IMR-90 (cell line): ENCODE data around the gene PLCB2. TPM values are rescaled to one million over a fixed set of nuclear protein-coding genes. Genes with fewer than 3 reads are reported as not detected.

Experiments used
- ATAC-seq: fragments of 200-7000 bp; cut with Tn5 transposase; 2 replicates; pipeline ENCODE4 v1.9.1; 2020; ENCODE audit warnings: low read depth, mild to moderate bottlenecking, moderate library complexity
- BruUV-seq: library from RNA; stranded (reverse); fragments of 400-500 nt; replicated peaks from 2 replicates; lab custom pipeline; 2021; lab: Mats Ljungman, UMichigan
- CTCF ChIA-PET: fragments of 300-600 bp; formaldehyde crosslinking; extraction: SDS; loops from one replicate; lab custom pipeline; 2021; ENCODE audit warnings: antibody characterized with exemption; lab: Yijun Ruan, JAX
- POLR2A ChIA-PET: fragments of 300-600 bp; sonication (Branson Sonifier 250); formaldehyde crosslinking; loops from one replicate; lab custom pipeline; 2022; ENCODE audit warnings: antibody characterized with exemption; ENCODE audit not compliant: unreplicated experiment; lab: Charles Lee
- DNase-seq: peaks from one replicate; pipeline ENCODE4 v3.0.0; 2013
- H2AFZ ChIP-seq: replicated peaks from 2 replicates; pipeline ENCODE3; 2013; ENCODE audit warnings: low read length, mild to moderate bottlenecking; ENCODE audit not compliant: poor library complexity
- H2AK5ac ChIP-seq: 2 replicates; pipeline ENCODE4 v1.6.1; 2013; ENCODE audit warnings: low read depth, low read length, inconsistent platforms
- H2AK9ac ChIP-seq: replicated peaks from 2 replicates; pipeline ENCODE3; 2013; ENCODE audit warnings: mild to moderate bottlenecking, low read depth, low read length, moderate library complexity; ENCODE audit not compliant: poor library complexity
- H2BK120ac ChIP-seq: 2 replicates; pipeline ENCODE4 v1.6.1; 2013; ENCODE audit warnings: low read depth, low read length, inconsistent platforms
- H2BK15ac ChIP-seq: 3 replicates; pipeline ENCODE4 v1.6.1; 2013; ENCODE audit warnings: low read depth, low read length, inconsistent platforms
- H2BK20ac ChIP-seq: 2 replicates; pipeline ENCODE4 v1.6.1; 2013; ENCODE audit warnings: low read depth, mild to moderate bottlenecking, inconsistent platforms, low read length, moderate library complexity
- H2BK5ac ChIP-seq: 2 replicates; pipeline ENCODE4 v1.6.1; 2013; ENCODE audit warnings: mild to moderate bottlenecking, low read depth, low read length, inconsistent platforms; ENCODE audit not compliant: poor library complexity, severe bottlenecking
- H3K14ac ChIP-seq: replicated peaks from 2 replicates; pipeline ENCODE4 v1.6.1; 2013; ENCODE audit warnings: low read depth, low read length, inconsistent platforms
- H3K18ac ChIP-seq: 2 replicates; pipeline ENCODE4 v1.6.1; 2013; ENCODE audit warnings: low read depth, low read length, control low read depth
- H3K23ac ChIP-seq: 2 replicates; pipeline ENCODE4 v1.6.1; 2013; ENCODE audit warnings: low read depth, low read length, inconsistent platforms
- H3K27ac ChIP-seq: 2 replicates; pipeline ENCODE4 v1.5.1; 2013; ENCODE audit warnings: mild to moderate bottlenecking, control low read depth, low read length; ENCODE audit not compliant: insufficient read depth
- H3K27me3 ChIP-seq: 2 replicates; pipeline ENCODE4 v1.6.1; 2013; ENCODE audit warnings: low read length; ENCODE audit not compliant: control insufficient read depth, insufficient read depth
- H3K36me3 ChIP-seq: 2 replicates; pipeline ENCODE4 v1.6.1; 2013; ENCODE audit warnings: low read length, mixed read lengths; ENCODE audit not compliant: control insufficient read depth, insufficient read depth
- H3K4ac ChIP-seq: 2 replicates; pipeline ENCODE4 v1.6.1; 2013; ENCODE audit warnings: low read depth, low read length, inconsistent platforms
- H3K4me1 ChIP-seq: 2 replicates; pipeline ENCODE4 v1.6.1; 2013; ENCODE audit warnings: low read length, mixed read lengths; ENCODE audit not compliant: control insufficient read depth, insufficient read depth
- H3K4me2 ChIP-seq: 2 replicates; pipeline ENCODE4 v1.6.1; 2013; ENCODE audit warnings: low read depth, mild to moderate bottlenecking, control low read depth, low read length, moderate library complexity
- H3K4me3 ChIP-seq: 2 replicates; pipeline ENCODE4 v1.5.1; 2013; ENCODE audit warnings: low read depth, mild to moderate bottlenecking, control low read depth, low read length, moderate library complexity; ENCODE audit not compliant: insufficient read depth
- H3K56ac ChIP-seq: 2 replicates; pipeline ENCODE4 v1.6.1; 2013; ENCODE audit warnings: low read length, inconsistent platforms; ENCODE audit not compliant: insufficient read depth; ENCODE audit errors: extremely low read depth
- H3K79me1 ChIP-seq, 2 experiments: 2 replicates each; pipeline ENCODE4 v1.6.1; 2013; ENCODE audit warnings: low read length in 2 of 2, inconsistent platforms in 1 of 2, low read depth in 1 of 2
- H3K9ac ChIP-seq: 2 replicates; pipeline ENCODE4 v1.6.1; 2013; ENCODE audit warnings: low read depth, low read length, control low read depth
- H3K9me1 ChIP-seq: 2 replicates; pipeline ENCODE4 v1.6.1; 2013; ENCODE audit warnings: low read length, inconsistent platforms; ENCODE audit not compliant: insufficient read depth
- H3K9me3 ChIP-seq: 2 replicates; pipeline ENCODE4 v1.6.1; 2013; ENCODE audit warnings: low read length; ENCODE audit not compliant: control insufficient read depth, insufficient read depth
- H4K20me1 ChIP-seq: 2 replicates; pipeline ENCODE4 v1.6.1; 2013; ENCODE audit warnings: low read length, inconsistent platforms; ENCODE audit not compliant: insufficient read depth
- H4K5ac ChIP-seq: 2 replicates; pipeline ENCODE4 v1.6.1; 2013; ENCODE audit warnings: mild to moderate bottlenecking, low read depth, low read length, control low read depth
- H4K8ac ChIP-seq, 2 experiments: 2 replicates each; pipeline ENCODE4 v1.6.1; 2013; ENCODE audit warnings: low read depth in 2 of 2, low read length in 2 of 2, control low read depth in 1 of 2, inconsistent platforms in 1 of 2
- H4K91ac ChIP-seq: 2 replicates; pipeline ENCODE4 v1.6.1; 2013; ENCODE audit warnings: low read depth, low read length, inconsistent platforms; ENCODE audit not compliant: insufficient read depth
- CEBPB ChIP-seq: IDR thresholded peaks from 2 replicates; pipeline ENCODE4 v1.6.1; 2012; ENCODE audit warnings: low read depth, low read length, improper control_type of control experiment
- CTCF ChIP-seq: conservative IDR thresholded peaks from 2 replicates; pipeline ENCODE4 v1.5.1; 2012; ENCODE audit warnings: mild to moderate bottlenecking, low read depth, low read length, improper control_type of control experiment
- ELK1 ChIP-seq: fragments of 150-350 bp; IDR thresholded peaks from 2 replicates; pipeline ENCODE4 v1.6.1; 2016; ENCODE audit warnings: low read depth, mild to moderate bottlenecking, low read length, moderate library complexity, borderline replicate concordance
- FOS ChIP-seq: fragments of 150-350 bp; IDR thresholded peaks from 2 replicates; pipeline ENCODE4 v1.6.1; 2016; ENCODE audit warnings: low read depth, low read length
- MAZ ChIP-seq: IDR thresholded peaks from 2 replicates; pipeline ENCODE4 v1.6.1; 2012; ENCODE audit warnings: low read depth, mild to moderate bottlenecking, low read length, improper control_type of control experiment, moderate library complexity, borderline replicate concordance
- RAD21 ChIP-seq: IDR thresholded peaks from 2 replicates; pipeline ENCODE4 v1.6.1; 2012; ENCODE audit warnings: low read length, improper control_type of control experiment
- RCOR1 ChIP-seq: IDR thresholded peaks from 2 replicates; pipeline ENCODE4 v1.6.1; 2012; ENCODE audit warnings: mild to moderate bottlenecking, low read length, improper control_type of control experiment; ENCODE audit not compliant: insufficient replicate concordance
- RFX5 ChIP-seq: IDR thresholded peaks from 2 replicates; pipeline ENCODE4 v1.8.0; 2012; ENCODE audit warnings: low read depth, mild to moderate bottlenecking, low read length, moderate library complexity
- WGBS, 2 experiments: methylation state at CpG; one replicate each; pipeline versions ENCODE4 v1.1.5 to v1.1.7; 2013; ENCODE audit warnings: missing lambda C conversion rate in 2 of 2; ENCODE audit not compliant: insufficient read length in 1 of 2; ENCODE audit errors: extremely low coverage in 2 of 2; 5-methylcytosine and 5-hydroxymethylcytosine counted together
- dilution Hi-C: fragments of 300-500 bp; cut with HindIII; formaldehyde crosslinking; loops from one replicate; pipeline ENCODE4 v1.14.3; 2018; ENCODE audit warnings: low sequenced_read_pairs; ENCODE audit not compliant: unreplicated experiment
- in situ Hi-C: fragments of 300-500 bp; cut with MboI; formaldehyde crosslinking; loops from 3 replicates; pipeline ENCODE4 v1.14.3; 2019; ENCODE audit warnings: low sequenced_read_pairs, inconsistent platforms, mixed read lengths
- intact Hi-C: fragments of 100-400 bp; cut with micrococcal nuclease; formaldehyde crosslinking; loops from 2 replicates; pipeline ENCODE4 v1.10.0; 2022
- polyA plus RNA-seq, 3 experiments: library from polyadenylated mRNA; depleted of rRNA; stranded (reverse); fragments of >200 nt; gene quantifications; 2 replicates each; pipeline ENCODE4 v1.2.3, GENCODE V29; 2012; ENCODE audit warnings: low replicate concordance in 1 of 3
- total RNA-seq: library from RNA; depleted of rRNA; stranded (reverse); fragments of >200 nt; gene quantifications from 2 replicates; pipeline ENCODE4 v1.2.3, GENCODE V29; 2012

PLCB2 gene
- total and polyA plus RNA-seq, 2 of the 4 experiments (the other 2 are of a cell fraction) = 0.18 to 1.4 TPM

- no peaks in the 10 kb centered on the region for H3K9me3 ChIP-seq
- ATAC-seq (no peak), DNase-seq (no peak)
- peaks cover 4% of the 10 kb centered on the region for H3K4me1 ChIP-seq
- H3K27me3 ChIP-seq = peaks cover 69% of the 10 kb centered on the region
- H3K4ac ChIP-seq = no peak overlapping the region
- no peaks in the 10 kb centered on the region for H4K20me1 ChIP-seq
- no peaks in the 10 kb centered on the region for H3K79me1 ChIP-seq
- H3K9me1 ChIP-seq = no peaks in the 10 kb centered on the region
- no peak overlapping the region for H2AFZ ChIP-seq
- no peak overlapping the region for H2AK5ac ChIP-seq
- H3K36me3 ChIP-seq = no peaks in the 10 kb centered on the region
- in situ Hi-C loops = no loop called here
- H3K23ac ChIP-seq = no peak overlapping the region
- H3K4me2 ChIP-seq = no peak overlapping the region
- no peak overlapping the region for H2BK20ac ChIP-seq
- H3K18ac ChIP-seq = no peak overlapping the region
- H2AK9ac ChIP-seq = no peak overlapping the region
- ChIA-PET POLR2A (no interaction called here), CTCF (interaction anchor here (0.8 to 1.6 kb wide), 3 partner anchors 10 to 63 kb away, joined by 3 to 13 read pairs (median 11); no protein-coding TSS in a partner anchor)
- H4K5ac ChIP-seq = no peak overlapping the region
- no peak overlapping the region for H3K9ac ChIP-seq
- dilution Hi-C loops = no loop called here
- H3K56ac ChIP-seq = no peak overlapping the region
- 48% methylated on average over 12 of the region's 30 CpGs; no CpG with 5 or more reads in 1 of the 2 experiments for WGBS, 2 experiments
- H2BK15ac ChIP-seq = no peak overlapping the region
- intact Hi-C loops = no loop called here
- TF ChIP-seq RAD21 = no peak
- no peak for TF ChIP-seq CEBPB
- no peak for TF ChIP-seq FOS
- TF ChIP-seq CTCF = no peak
- no peak for TF ChIP-seq MAZ
- TF ChIP-seq RCOR1 = no peak
- TF ChIP-seq ELK1 = no peak
- no peak for TF ChIP-seq RFX5
- H4K91ac ChIP-seq = no peak overlapping the region
- no peak overlapping the region for H2BK120ac ChIP-seq
- no peak overlapping the region for H4K8ac ChIP-seq
- no TSS peak for BruUV-seq
- no peak overlapping the region for H3K4me3 ChIP-seq
- no peak overlapping the region for H2BK5ac ChIP-seq
- no peak overlapping the region for H3K27ac ChIP-seq
- H3K14ac ChIP-seq = no peak overlapping the region
Measured at GRCh38 chr15:40280260-40281056, 27.3 kb downstream of the PLCB2 start.
